NCI-H1092 (cell line): ENCODE data around the gene ANGPTL2.
"Not testable (repeated sequence)": the region's sequence is repeated elsewhere in the genome, so short reads cannot be mapped to it uniquely, and the experiment has no call there.

ENCODE experiments used
- DNase-seq: peaks from one replicate; lab custom pipeline; 2025; lab: John Stamatoyannopoulos, UW

ANGPTL2 gene

DNA sequence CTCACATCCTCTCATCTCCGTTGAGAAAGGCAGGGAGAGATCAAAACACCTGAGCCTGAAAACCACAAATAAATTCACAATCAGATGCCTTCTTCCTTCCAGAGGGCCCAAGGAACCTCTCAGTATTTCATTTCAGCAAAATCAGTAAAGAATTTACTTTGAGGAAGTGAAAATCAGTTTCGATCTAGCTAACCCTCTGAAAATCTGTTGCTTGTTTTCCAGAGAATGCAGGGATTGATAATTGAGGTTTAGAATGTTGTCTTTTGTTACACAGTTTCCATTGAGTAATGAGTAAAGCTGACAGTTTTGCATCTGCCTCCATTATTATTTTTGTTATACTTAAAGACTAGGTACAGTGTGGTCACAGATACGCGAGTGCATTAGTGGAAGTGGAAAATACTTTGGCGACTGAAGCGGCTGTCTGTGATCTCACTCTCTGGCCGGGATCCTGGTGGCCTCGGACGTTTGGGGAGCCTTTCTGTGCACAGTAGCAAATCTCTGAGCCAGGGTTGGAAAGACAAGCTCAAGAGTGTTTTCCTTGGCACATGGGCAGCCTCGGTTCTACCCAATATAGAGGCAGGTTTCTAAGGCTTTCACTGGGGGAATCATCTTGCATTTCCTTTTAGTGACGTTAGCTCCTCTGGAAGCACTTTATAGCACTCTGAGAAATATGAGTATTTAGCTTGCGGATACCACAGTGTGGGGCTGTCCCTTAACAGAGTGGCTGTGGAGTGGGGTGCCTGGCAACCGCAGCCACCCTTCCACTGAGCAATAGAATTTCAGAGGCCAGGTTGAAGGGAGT is 32.2 kb upstream of the ANGPTL2 start:
- no peak for DNase-seq

DNA sequence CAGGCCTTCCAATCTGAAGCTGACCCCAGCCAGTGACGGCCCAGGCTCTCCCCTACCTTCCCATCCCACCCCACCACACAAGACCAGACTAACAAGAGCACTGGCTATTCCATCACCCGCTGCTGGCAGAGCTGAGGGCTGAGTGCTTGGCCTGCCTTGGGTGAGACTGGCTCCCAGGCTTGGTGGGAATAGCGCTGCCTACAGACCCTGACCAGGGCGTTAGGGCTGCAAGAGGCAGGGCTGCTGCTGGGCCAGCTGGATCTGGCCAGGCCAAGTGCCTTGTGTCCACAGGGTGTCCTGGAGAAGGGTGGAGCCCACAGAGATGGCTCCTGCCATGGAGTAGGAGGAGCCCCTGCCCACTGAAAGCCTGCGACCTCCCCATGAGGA is 31.6 kb upstream of the ANGPTL2 start:
- no peak for DNase-seq

GRCh38 chr9:127153501-127153900 is 31.1 kb upstream of the ANGPTL2 start:
- no peak for DNase-seq

DNA sequence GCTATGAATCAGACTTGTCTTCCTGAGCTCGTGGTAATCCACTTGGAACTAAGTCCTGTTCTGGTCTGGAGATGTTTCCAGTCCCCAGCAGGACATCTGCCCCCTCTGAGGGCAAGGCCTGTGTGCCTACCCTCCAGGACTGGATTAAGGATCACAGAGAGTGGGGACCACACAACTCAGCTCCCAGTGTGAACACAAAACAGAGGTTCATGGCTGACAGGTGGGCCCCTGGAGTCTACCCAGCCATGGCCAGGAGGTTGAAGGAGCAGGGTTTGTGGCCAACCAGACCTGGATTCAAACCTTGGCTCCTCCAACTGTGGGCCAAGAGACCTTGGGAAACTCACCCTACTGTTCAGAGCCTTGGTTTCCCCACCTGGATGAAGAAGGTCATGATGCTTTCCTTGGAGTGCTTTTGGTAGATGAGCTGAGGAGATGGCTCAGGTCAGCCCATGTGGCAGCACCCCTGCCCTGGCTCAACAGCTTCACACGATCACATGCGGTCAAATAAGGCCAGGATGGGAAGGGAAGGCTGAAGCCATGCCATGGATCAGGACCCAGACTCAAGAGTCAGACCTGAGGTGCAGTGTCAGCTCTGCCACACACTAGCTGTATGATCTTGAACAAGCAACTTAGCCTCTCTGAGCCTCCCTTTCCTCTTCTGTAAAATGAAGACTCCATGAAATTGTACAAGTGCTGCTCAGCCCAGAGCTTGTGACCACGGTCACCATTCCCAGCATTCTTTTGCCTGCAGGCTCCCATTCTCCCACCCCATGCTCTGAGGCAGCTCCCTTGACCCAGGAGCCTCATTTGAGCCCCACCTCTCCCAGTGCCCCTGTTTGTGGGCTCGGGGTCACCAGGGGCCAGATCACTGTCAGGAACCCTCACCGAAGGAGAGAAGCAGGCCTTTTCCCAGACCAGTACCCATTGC is 27.3 kb upstream of the ANGPTL2 start:
- no peak for DNase-seq

GRCh38 chr9:127149010-127149409 is 26.6 kb upstream of the ANGPTL2 start:
- no peak for DNase-seq

- no peak for DNase-seq
Measured at GRCh38 chr9:127148014-127148413, 25.6 kb upstream of the ANGPTL2 start.

DNA sequence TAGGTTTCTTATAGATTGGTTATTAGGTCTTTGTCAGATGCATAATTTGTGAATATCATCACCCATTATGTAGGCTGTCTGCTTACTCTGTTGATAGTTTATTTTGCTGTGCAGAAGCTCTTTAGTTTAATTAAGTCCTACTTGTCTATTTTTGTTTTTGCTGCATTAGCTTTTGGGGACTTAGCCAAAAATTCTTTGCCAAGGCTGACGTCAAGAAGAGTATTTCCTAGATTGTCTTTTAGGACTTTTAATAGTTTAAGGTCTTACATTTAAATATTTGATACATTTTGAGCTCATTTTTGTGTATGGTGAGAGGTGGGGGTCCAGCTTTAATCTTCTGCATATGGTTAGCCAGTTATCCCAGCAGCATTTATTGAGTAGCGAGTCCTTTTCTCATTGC is 24.8 kb upstream of the ANGPTL2 start:
- no peak for DNase-seq

DNA sequence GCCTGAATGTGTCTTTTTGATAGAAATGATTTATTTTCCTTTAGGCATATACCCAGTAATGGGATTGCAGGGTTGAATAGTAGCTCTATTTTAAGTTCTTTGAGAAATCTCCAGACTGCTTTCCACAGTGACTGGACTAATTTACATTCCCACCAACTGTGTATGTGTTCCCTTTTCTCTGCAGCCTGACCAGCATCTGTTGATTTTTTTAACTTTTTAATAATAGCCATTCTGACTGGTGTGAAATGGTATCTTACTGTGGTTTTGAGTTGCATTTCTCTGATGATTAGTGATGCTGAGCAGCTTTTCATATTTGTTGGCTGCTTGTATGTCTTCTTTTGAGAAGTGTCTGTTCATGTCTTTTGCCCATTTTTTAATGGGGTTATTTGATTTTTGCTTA is 24.4 kb upstream of the ANGPTL2 start:
- not testable (repeated sequence) for DNase-seq

- DNase-seq, result no peak
Measured at GRCh38 chr9:127144670-127145445, 22.4 kb upstream of the ANGPTL2 start.

DNA sequence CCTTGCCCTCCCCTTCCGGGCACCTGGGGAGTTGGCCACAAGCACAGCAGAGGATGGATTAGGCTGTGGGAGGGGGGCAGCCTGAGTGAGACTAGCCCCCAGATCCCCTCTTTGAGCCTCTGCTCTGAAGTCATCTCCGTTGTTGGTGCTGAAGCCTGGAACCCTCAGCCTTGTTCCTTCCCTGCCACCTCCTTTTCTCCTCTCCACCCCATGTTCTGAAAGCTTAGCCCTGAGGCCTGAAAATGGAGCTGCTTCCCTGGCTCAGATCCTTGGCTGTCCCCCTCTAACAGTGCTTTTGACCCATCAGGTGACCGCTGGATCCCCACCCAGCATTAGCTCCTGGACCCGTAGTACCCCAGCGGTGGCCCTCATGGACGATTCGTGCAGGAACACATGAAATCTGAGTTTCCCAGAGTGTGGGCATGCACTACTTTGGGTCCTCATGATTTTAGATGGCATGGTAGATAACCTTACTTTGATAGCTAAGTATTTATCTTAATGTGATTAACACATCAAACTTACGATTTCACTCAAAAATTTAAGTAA is 21.6 kb upstream of the ANGPTL2 start:
- DNase-seq, result no peak

GRCh38 chr9:127142931-127143464 is 20.6 kb upstream of the ANGPTL2 start:
- DNase-seq, result no peak

DNA sequence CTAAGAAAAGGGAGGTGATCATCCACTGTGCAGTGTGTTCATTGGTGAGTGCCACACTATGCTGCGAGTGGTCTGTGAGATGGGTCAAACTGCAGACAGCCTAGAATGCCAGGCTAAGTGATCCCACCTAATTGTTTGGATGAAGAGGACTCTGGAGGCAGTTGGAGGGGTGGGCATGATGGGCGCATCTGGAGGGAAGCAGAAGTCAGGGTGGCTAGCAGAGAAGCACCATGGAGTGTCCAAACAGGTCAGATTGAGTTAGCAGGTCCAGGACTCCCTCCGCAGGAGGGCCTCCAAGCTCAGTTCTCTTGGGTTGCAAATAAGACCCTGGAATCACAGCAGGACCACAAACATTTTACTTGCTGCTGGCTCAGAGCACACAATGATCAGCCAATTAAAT is 19.9 kb upstream of the ANGPTL2 start:
- no peak for DNase-seq

GRCh38 chr9:127140842-127141675 is 18.6 kb upstream of the ANGPTL2 start:
- no peak for DNase-seq

- DNase-seq, result no peak
Measured at GRCh38 chr9:127140181-127140580, 17.7 kb upstream of the ANGPTL2 start.

DNA sequence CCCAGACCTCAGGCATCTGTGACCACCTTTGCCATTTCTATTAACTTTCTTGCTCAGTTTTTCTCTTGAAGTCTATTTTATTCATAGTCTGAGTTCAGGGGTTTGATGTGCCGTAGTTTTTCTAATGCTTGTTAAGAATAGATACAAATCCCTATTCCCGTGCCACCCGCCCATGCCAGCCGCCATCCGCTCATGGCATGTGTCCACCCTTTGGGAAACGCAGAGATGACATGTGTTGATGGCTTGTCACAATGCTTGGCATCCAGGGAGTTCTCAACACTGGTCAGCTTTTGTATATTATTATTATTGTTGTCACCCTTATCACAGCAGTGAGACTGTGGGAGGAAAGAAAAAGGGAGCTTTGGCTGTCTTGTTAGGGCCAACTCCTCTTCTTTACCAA is 17.3 kb upstream of the ANGPTL2 start:
- no peak for DNase-seq

GRCh38 chr9:127139071-127139731 is 16.8 kb upstream of the ANGPTL2 start:
- DNase-seq, result no peak

DNA sequence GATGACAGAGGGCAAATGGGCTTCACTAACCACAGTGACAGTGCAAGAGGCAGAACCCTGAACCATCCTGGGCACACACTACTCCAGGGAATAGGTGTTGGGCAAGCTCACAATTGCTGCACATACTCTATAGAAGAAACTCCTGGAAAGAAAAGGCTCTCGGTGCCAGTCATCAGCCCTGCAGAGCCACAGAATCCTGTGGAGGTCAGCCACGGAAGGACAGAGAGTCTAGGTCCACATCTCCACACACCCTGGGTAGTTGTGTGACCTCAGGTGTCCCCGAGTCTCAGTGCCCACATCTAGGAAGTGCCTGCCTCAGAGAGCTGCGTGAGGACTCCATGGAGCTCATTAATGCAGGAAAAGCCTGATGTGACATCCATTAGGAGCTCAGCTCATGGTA is 16.0 kb upstream of the ANGPTL2 start:
- no peak for DNase-seq

DNA sequence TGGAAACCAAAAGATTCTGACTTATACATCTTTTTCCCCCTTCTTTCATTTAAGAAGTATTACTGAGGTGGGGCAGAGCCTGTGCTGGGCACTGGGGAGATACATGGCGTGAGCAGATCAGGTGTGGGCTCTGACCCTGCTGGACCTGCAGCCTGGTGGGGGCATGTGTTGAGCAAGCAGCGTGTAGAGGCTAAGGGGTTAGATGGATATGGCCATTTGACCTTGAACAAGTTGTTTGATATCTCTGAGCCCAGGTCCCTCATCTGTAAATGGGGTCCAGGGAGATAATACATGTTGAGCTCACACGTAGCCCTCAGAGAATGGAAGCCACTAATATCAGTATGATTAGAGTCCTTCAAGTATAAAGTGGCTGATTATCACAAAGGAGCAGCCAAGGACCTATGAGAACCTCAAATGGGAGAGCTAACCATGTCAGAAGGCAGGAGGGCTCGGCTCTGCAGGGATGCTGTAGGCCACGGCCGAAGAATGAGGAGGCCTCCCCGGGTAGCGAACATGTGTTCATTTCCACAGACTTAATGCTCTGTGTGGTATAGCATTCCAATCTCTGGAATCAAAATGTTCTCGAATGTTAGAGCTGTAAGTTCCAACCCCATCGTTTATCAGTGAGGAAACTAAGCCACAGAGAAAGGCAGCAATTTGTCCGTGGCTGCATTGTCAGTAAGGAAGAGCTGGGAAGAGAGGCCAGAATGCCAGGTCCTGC is 15.4 kb upstream of the ANGPTL2 start:
- DNase-seq, result no peak

DNA sequence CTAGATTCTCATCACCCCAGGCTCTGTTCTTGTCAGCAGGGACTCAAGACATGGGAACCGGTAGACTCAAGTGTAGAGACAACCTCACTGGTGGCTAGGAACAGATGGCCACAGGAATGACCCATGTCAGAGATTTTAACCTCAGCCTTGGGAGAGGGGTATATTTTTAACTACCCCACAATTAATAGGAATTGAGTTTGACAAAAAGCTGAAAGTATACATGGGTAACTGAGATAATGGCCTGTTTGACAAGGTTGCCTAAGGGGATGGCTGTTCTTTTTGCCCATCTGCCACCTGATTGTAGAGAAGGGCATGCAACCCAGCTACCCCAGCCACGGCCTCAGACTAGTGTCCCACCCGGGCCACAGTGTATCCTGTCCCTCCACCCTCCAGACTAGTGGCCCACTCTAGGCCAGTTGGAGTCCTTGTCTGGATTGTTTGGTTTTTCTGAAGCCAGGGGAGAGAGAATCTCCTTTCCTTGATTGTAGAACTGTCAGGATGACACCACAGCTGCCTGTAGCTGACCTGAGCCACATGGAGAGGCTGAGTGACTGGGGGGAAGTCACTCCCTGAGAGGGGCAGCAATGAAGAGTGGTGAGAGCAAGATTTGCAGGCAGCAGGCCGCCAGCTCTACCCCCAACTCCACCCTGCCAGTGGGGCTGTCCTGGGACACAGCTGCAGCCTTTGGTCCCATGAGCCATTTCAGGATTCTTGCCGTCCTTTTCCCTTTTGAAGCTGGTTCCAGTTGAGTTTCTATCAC is 14.6 kb upstream of the ANGPTL2 start:
- no peak for DNase-seq
